ENCODE results near the gene KRT17.

The KRT17 gene

DNA sequence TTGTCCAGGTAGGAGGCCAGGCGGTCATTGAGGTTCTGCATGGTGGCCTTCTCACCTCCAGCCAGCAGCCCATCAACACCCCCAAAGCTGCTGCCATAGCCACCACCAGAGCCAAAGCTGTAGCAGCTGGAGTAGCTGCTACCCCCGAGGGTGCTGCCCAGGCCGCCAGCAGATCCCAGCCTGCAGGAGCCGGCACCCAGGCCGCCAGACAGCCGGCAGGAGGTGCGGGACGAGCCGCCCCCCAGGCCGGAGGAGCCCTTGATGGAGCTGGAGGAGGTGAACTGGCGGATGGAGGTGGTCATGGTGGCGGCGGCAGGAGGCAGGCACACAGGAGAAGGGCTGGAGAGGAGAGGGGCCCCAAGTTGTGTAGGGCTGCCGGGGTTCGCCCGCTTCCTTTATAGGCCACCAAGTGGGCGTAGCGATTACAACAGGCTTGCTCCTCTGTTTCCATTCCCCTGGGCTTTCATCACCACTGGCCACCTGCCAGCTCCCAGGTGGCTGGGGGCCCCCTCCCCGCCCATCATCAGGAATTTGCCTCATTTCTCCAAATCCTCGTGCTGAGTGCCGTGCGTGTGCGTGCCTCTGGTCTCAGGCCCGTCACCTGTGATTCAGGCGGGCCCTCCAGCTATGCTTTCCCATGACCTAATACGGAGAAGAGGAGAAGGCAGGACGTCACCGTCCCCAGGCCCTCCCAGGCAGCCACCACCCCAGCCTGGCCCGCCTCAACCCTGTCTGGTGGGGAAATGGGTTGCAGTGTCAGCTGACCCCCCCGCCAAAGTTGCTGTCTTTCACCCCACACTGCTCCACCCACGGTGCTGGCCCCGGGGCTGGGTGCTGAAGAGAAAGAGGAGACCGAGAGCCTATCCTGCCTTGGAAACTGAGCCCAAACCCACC, at the start of gene KRT17:
TSS of gene KRT17 (minus strand) at position 368 of the 894 bp plus-strand sequence. CDS start at position 302, 66 bp downstream.
- DNase-seq: no peak
- no peak for TF ChIP-seq POLR2A (IDR thresholded peaks at IDR 0.05; ENCODE audit: low read length)
- TF ChIP-seq GATA1 (IDR thresholded peaks at IDR 0.05; ENCODE audit: low read depth, low read length): no peak

DNA sequence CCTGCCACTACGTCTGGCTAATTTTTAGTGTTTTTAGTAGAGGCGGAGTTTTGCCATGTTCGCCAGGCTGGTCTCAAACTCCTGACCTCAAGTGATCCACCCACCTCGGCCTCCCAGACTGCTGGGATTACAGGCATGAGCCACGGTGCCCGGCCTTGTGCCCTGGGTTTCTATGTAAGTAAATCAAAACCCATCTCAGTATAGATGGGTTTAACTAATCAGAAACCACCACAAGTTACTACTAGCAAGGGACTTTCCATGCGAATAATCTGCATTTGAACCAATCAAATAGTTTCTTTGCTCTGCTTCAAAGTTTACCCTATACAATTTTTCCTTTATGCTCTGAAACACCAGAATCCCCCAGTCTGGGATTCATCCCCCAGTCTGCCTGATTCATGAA, 47.8 kb upstream of the KRT17 start:
- TF ChIP-seq GATA1 (IDR thresholded peaks at IDR 0.05; ENCODE audit: low read depth, low read length) (no peak), POLR2A (IDR thresholded peaks at IDR 0.05; ENCODE audit: low read length) (no peak)
- DNase-seq: no peak

GRCh38 chr17:41667280-41668041, 43.1 kb upstream of the KRT17 start:
- TF ChIP-seq POLR2A (IDR thresholded peaks at IDR 0.05; ENCODE audit: low read length) (no peak), GATA1 (IDR thresholded peaks at IDR 0.05; ENCODE audit: low read depth, low read length) (no peak)
- no peak for DNase-seq

DNA sequence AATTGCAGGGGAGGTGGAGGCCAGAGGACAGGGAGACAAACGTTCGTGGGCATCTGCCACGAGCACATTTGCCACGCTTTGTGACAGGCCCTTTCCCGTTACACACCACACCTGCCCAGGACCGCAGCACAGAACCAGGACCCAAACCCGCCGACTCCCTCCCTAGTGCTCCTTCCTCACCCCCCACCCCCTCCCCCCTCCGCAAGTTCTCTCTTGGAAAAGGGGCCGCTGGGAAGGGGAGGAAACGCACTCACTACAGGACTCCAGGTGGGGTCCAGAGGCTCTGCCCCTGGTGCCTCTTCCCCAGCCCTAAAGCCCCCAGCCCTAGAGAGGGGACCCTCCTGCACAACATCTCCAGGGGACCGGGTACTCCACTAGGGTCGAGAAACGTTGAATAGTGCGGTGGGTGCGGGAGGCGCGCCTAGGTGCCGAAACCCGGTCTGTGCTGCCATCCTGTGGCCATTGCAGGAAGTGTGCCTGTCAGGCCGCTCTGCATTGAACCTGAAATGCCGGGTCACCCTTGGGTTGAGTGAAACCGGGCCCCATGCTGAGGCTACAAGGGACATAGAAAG, 42.4 kb upstream of the KRT17 start:
- peak; percentile 86 to 91 for DNase-seq
- TF ChIP-seq POLR2A (IDR thresholded peaks at IDR 0.05; ENCODE audit: low read length): no peak
- TF ChIP-seq GATA1 (IDR thresholded peaks at IDR 0.05; ENCODE audit: low read depth, low read length): no peak

DNA sequence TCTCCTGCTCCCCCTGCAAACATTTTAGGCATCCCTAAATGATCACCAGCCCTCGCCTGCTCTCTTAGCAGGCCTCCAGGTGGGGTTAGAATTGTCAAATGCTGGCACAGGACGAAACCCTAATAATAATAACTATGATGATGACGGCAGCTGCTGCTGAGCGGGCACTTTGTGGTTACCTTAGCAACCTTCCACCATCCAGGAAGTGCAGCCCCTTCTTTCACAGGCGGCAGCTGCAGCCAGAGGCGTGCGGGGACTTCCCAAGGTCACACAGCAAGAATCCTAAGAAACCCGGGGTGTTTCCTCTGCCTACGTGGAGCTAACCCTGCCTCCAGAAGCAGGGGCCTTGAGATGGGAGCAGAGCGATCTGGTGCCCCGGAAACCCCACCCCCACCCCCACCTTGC, 41.9 kb upstream of the KRT17 start:
- peak in 1 of 2 experiments; percentile 67 for DNase-seq
- peak; percentile 44 for TF ChIP-seq POLR2A (IDR thresholded peaks at IDR 0.05; ENCODE audit: low read length)
- no peak for TF ChIP-seq GATA1 (IDR thresholded peaks at IDR 0.05; ENCODE audit: low read depth, low read length)

GRCh38 chr17:41665566-41666236, 41.3 kb upstream of the KRT17 start:
- TF ChIP-seq GATA1 (IDR thresholded peaks at IDR 0.05; ENCODE audit: low read depth, low read length): no peak
- peak; percentile 62 for TF ChIP-seq POLR2A (IDR thresholded peaks at IDR 0.05; ENCODE audit: low read length)

DNA sequence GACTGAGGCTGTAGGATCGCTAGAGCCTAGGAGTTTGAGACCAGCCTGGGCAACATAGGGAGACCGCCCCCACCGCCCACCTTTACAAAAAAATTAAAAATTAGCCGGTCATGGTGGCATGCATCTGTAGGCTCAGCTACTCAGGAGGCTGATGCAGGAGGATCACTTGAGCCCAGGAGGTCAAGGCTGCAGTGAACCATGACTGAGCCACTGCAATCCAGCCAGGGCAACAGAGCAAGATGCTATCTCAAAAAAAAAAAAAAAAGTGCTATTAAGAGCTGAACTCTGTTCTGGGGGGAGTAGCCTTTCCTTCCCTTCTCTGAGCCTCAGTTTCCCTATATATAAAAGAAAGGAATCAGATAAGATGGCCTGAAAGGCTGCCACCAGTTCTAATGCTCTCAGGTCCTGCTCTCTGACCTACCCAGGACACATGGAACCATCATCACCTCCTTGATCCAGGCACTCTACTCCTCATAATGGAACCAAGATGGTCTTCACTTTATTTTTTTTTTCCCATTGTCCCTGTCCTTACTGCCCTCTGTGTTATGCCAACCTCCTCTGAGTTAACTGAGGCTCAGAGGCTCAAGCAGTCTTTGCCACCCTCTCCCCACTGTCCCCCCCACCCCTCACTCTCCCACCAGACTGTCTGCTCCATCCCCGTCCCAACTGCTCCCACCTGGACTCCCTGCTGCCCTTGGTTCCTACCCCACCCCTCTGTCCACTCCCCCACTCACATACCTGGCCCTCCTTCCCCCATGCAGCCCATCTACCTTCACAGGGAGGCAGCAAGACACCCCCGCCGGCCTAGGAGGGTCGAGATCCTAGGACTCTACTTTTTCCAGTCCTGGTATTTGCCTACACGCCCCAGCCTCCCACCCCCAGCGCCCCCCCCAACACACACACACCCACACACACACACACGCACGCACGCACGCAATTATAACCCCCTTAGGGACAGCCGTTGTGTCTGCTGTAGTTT, 40.5 kb upstream of the KRT17 start:
- DNase-seq: peak in 1 of 2 experiments; percentile 14
- no peak for TF ChIP-seq POLR2A (IDR thresholded peaks at IDR 0.05; ENCODE audit: low read length)
- TF ChIP-seq GATA1 (IDR thresholded peaks at IDR 0.05; ENCODE audit: low read depth, low read length): no peak

More at GRCh38 chr17:41665566-41666236, 41.3 kb upstream of the KRT17 start:
- DNase-seq: peak; percentile 91 to 94

- TF ChIP-seq GATA1 (IDR thresholded peaks at IDR 0.05; ENCODE audit: low read depth, low read length) (no peak), POLR2A (IDR thresholded peaks at IDR 0.05; ENCODE audit: low read length) (no peak)
- DNase-seq: no peak
Measured at GRCh38 chr17:41664172-41664457, 39.7 kb upstream of the KRT17 start.

- TF ChIP-seq GATA1 (IDR thresholded peaks at IDR 0.05; ENCODE audit: low read depth, low read length) (no peak), POLR2A (IDR thresholded peaks at IDR 0.05; ENCODE audit: low read length) (no peak)
- DNase-seq: peak in 1 of 2 experiments; percentile 23
Measured at GRCh38 chr17:41663451-41664171, 39.2 kb upstream of the KRT17 start.

DNA sequence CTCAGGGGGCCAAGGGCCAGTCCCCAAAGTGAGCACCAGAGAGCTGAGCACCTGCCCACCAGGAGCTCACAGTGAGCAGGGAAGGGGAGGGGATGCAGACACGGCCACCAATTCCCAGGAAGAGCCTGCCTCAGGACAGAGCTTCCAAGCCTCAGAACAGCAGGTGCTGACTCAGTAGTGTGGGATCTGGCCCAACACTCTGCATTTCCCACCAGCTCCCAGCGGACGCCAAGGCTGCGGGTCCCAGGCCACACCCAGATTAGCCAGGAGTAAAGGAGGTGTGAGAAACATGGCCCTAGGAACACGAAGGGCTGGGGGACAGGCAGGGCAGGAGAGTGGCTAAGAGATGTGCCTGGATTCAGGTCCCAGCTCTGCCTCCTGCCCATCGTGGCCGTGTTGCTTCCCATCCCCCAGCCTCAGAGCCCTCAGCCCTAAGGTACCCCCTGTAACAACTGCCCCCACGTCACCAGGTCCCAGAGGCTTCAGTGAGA, 35.9 kb upstream of the KRT17 start:
- no peak for DNase-seq
- no peak for TF ChIP-seq POLR2A (IDR thresholded peaks at IDR 0.05; ENCODE audit: low read length)
- no peak for TF ChIP-seq GATA1 (IDR thresholded peaks at IDR 0.05; ENCODE audit: low read depth, low read length)

DNA sequence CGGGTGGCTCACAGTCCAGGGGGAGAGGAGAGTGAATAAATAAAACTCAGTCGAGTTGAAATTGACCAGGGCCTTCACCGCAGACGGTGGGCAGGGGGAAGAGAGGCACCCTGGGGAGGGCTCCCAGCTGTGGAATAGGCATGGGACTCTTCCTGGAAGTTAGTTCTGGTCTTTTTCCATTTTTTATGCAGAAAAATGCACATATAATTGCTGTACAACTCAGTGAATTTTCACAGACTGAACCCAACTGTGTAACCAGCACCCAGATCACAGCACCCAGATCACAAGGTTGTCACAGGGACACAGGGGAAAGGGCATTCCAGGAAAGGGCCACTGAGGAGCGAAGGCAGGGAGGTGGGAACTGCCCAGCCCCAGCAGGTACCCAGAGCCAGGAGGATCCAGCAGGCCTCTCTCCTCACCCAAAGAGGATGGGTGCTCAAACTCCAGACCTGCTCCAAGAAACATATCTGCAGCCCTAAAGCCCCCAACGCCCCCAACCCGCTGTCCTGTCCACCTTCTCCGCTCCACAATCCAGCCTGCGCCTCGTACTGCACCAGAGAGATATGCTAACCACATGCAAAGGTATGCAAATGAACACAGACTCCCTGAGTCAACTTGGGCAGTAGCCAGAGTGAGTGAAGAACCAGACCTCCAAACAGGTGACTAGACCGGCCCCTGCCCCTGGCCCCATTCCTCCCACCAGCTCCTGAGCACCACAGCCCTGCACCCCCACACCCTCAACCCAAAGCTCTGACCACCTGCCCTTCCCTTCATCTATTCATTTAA, 35.2 kb upstream of the KRT17 start:
- no peak for TF ChIP-seq POLR2A (IDR thresholded peaks at IDR 0.05; ENCODE audit: low read length)
- TF ChIP-seq GATA1 (IDR thresholded peaks at IDR 0.05; ENCODE audit: low read depth, low read length): no peak
- no peak for DNase-seq

Data from erythroblast (primary cell).